Suprapubic skin (tissue), 3 donors: ENCODE measurements around the gene HLF.

Source experiments
- POLR2A ChIP-seq, 2 donors: fragments of 450-650 bp; IDR thresholded peaks; one replicate each; pipeline ENCODE4 v1.6.1; 2017; ENCODE audit warnings: antibody characterized with exemption in 2 of 2, mild to moderate bottlenecking in 2 of 2, moderate library complexity in 2 of 2
- TF ChIP-seq, protein P1 (sequence below), 2 donors: fragments of 200-600 bp in 1 of 2; fragments of 450-650 bp in 1 of 2; sonication (generic) in 1 of 2; IDR thresholded peaks; one replicate each; pipeline ENCODE4 v1.5.1; 2016 to 2019; ENCODE audit warnings: antibody characterized with exemption in 2 of 2, mild to moderate bottlenecking in 1 of 2, moderate library complexity in 1 of 2

DNA sequence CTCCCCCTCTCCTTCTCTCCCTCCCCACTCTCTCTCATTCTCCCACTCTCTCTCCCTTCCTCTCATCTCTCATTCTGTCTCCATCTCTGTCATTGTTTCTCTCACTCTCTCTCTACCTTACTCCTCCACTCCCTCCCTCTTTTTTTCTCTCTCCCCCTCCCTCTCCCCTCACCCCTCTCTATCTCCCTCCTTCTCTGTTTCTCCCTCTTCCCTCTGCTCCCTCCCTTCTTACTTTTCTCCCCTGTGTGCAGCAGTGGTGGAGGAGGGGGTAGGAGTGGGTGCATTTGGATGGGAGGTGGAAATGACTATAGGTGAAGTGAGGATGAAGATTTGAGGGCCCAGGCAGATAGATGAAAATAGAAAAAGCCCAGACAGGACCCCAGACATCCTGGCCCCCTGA lies 70.9 kb downstream of the HLF start:
- TF ChIP-seq, protein P1, sequence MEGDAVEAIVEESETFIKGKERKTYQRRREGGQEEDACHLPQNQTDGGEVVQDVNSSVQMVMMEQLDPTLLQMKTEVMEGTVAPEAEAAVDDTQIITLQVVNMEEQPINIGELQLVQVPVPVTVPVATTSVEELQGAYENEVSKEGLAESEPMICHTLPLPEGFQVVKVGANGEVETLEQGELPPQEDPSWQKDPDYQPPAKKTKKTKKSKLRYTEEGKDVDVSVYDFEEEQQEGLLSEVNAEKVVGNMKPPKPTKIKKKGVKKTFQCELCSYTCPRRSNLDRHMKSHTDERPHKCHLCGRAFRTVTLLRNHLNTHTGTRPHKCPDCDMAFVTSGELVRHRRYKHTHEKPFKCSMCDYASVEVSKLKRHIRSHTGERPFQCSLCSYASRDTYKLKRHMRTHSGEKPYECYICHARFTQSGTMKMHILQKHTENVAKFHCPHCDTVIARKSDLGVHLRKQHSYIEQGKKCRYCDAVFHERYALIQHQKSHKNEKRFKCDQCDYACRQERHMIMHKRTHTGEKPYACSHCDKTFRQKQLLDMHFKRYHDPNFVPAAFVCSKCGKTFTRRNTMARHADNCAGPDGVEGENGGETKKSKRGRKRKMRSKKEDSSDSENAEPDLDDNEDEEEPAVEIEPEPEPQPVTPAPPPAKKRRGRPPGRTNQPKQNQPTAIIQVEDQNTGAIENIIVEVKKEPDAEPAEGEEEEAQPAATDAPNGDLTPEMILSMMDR (IDR thresholded peaks at IDR 0.05) = no peak
- no peak for TF ChIP-seq POLR2A (IDR thresholded peaks at IDR 0.05)
